GM19238 (cell line): ENCODE results near the gene SLC26A9.

ENCODE experiments used
- DNase-seq: peaks from one replicate; pipeline ENCODE4 v3.0.0; 2011; ENCODE audit warnings: low spot score; ENCODE audit not compliant: insufficient read length

The SLC26A9 gene

DNA sequence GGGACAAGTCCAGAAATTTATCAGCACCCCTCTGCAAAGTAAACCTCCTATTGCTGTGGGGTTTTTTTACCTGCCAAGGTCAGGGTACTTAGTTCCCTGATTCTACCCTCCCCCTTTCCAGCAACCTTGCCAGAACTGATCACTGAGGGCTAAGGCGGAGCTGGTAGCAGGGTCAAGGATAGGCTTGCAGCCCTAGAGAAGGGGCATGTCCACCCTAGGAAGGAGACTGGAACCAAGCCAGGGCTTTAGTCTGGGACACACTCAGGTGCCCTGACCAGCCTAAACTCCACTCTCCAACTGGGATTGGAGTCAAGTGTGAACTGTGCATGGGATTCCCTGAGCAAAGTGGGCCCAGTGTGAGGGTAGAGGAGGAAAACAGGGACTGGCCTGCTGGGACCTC is 6.5 kb upstream of the SLC26A9 start:
- DNase-seq: no peak

DNA sequence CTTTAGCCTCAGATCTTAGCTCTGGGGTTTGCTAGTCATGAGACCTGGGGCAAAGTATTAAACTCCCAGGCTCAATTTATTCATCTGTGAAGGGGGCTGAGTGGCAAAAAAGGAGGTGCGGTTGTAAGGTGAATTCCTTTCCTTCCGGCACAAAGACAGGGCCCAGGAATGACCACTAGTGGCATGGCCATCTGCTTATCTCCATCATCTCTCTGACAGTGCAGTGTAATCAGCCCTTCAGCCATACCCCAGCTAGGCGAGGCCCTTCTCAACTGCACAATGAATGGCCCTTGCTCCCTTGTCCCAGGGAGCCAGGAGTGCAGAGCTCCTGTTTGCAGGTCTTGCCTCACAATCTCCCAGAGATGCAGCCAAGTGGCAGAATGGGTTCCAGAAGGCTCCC is 5.6 kb upstream of the SLC26A9 start:
- DNase-seq: no peak

- no peak for DNase-seq
Measured at GRCh38 chr1:205948039-205948438, 4.8 kb upstream of the SLC26A9 start.

DNA sequence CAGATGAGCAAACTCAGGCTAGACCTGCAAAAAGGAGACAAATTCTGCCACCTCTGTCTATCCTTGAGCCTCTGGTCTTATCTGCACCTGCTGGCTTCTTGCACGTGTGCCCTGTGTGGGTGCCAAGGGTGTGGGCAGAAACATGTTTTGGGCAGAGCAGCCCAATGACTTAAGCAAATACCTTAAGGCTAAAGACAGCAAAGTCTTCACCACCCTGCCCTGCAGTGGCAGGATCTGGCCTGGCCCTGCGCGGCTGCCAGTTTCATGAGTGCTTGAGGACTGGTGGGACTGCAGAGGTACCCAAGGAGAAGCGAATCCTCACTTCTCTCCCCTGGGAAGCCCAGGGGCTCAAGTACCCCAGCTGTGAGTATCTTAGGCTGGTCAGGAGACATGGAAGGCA is 3.8 kb upstream of the SLC26A9 start:
- no peak for DNase-seq

GRCh38 chr1:205945069-205945468 is 1.8 kb upstream of the SLC26A9 start:
- DNase-seq: no peak

DNA sequence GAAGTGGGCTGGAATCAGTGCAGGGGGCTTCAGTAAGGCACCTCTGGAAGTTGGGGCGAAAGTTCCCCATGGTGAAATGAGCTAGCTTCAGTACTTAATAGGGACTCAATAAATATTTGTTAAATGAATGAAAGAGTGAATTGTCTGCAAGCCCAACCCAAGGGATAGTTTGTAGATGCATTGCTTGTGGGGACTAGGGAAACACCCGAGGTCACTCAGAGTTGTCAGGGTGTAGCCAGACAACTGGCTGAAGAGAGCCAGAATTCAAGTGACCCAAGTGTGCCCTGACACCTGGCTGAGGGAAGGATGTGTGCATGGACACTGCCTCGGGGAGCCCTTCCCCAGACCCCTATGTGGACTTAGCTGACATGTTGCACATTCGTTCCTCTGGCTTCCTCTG is 1.3 kb upstream of the SLC26A9 start:
- no peak for DNase-seq

GRCh38 chr1:205942631-205943159 is 561 bp downstream of the SLC26A9 start:
- no peak for DNase-seq

- DNase-seq: no peak
Measured at GRCh38 chr1:205940710-205941109, 2.5 kb downstream of the SLC26A9 start.

DNA sequence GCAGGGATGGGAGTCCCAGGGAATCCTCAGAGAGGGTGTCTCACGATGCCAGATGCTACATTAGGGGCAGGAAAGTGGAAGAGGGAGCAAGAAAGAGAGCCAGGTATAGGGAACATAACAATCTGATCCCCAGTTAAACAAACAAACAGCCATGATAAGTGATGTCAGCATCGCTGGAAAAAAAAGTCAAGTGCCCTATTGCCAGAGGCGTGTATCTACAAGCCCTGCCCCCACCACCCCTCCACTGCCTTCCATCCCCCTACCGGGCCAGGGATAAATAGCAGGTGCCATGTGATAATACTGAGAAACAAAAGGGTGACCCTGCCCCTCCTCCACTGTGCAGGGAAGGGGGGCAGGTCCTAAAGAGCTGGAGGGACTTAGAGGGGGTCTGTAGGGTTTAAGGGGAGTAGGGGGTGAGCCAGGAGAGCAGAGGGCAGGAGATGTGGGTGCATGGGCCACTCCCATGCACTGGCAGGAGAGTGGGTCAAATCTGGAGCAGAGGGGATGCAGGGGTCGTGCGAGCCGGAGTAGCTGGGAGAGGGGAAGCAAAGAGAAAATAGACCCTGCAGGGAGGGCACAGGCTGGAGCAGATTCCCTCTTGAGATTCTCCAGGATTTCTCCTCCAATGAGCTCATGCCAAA is 3.4 kb downstream of the SLC26A9 start:
- DNase-seq: no peak

DNA sequence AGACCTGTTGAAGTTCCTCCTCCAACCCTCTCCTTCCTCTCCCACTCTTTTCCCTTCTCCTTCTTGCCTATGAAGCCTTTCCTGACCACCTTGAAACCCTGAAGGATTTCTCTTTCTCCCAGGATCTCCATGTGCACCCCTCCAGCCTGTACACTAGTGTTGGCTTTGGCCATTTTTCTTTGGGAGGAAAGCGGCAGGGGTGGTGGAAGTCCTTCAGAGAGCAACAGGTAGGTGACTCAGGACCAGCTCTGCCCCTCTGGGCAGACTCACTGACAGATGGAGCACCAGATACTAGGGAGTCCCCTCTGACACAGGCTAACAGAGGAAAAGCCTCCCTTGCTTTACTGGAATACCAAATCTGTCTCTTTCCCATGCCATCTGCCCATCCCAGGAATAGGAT is 4.6 kb downstream of the SLC26A9 start:
- no peak for DNase-seq

- DNase-seq: no peak
Measured at GRCh38 chr1:205936846-205937586, 6.2 kb downstream of the SLC26A9 start.

- no peak for DNase-seq
Measured at GRCh38 chr1:205936311-205936710, 6.9 kb downstream of the SLC26A9 start.

DNA sequence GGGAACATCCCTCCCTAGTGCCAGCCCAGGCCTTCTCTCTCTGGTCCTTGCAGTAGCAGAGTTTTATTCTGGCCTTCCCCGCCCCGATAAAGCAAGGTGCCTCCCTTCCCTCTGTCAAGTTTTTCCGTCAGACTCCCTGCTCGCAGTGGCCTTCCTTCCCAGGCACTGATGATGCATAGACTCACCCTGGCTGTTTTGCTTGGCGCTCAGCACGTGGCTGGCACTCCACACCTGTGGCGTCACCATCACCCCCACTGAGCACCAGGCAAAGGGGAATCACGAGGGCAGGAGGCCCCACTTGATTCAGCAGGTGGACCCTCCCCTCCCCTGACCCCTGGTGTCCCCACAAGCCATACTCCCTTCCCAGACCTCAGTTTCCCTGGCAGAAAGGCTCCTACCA is 7.4 kb downstream of the SLC26A9 start:
- DNase-seq: no peak

GRCh38 chr1:205934788-205935187 is 8.5 kb downstream of the SLC26A9 start:
- no peak for DNase-seq

GRCh38 chr1:205933671-205934618 is 9.3 kb downstream of the SLC26A9 start:
- no peak for DNase-seq

- DNase-seq: no peak
Measured at GRCh38 chr1:205932776-205933175, 10.5 kb downstream of the SLC26A9 start.

- no peak for DNase-seq
Measured at GRCh38 chr1:205930799-205931281, 12.4 kb downstream of the SLC26A9 start.

DNA sequence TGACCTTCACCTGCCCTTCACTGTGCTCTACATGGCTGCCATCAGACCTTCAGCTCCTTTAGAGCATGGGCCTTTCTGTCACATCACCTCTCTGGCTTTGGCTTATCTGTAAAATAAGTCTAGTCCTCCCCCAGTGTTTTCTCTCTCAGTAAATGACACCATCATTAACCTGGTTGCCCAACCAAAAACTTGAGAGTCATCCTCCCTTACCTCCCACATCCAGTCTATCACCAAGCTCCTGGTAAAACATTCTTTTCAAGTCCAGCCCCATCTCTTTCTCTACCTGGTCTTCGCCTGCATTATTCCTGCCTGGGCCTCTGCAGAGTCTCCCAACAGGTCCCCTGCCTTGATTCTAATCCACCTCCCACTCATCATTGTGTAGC is 13.1 kb downstream of the SLC26A9 start:
- no peak for DNase-seq

GRCh38 chr1:205929496-205930194 is 13.6 kb downstream of the SLC26A9 start:
- no peak for DNase-seq

DNA sequence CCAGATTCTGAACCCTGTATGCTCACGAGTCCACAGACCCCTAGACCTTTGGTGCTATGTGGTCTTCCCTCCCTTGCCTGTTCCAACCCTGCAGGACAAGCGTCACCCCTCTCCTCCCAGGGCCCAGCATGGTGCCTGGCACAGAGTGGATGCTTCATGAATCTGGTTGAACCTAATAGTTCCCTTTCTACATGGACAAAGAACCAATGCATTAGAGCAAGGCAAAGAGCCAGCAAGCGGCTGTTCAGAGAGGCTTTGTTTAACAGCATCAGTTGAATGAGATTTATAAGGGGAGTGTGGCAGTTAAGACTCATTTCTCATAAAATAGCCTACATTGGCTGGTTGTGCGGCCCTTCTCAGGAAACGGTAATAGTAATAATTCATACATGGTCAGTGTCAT is 14.9 kb downstream of the SLC26A9 start:
- DNase-seq: no peak

DNA sequence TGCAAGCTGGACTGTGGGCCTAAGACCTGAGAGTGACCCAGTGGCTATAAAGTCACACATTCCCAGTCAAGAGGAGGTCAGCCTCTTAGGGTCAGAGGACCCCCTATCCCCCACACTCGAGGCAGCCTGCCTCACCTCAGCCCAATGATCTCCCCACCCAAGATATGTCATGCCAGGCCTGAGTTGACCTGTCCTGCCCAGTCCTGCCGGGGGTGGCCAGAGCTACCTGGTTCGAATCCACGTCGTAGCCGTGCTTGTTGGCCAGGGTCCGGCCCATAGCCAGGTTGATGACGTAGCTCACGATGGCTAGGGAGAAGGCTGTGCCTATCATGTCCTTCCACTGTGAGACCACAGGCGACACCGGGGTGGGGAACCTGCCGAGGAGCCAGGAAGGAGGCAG is 15.6 kb downstream of the SLC26A9 start:
- DNase-seq: no peak
